ENCODE data around the gene RPL31.

Gene RPL31

GRCh38 chr2:100975521-100975785 lies 26.6 kb upstream of the RPL31 start:
- DNase-seq (ENCODE audit: low spot score): no peak

GRCh38 chr2:100976061-100976460 lies 26.0 kb upstream of the RPL31 start:
- no peak for DNase-seq (ENCODE audit: low spot score)

- DNase-seq (ENCODE audit: low spot score): no peak
These were observed 25.3 kb upstream of the RPL31 start for GRCh38 chr2:100976645-100977391.

GRCh38 chr2:100977511-100977910 lies 24.6 kb upstream of the RPL31 start:
- no peak for DNase-seq (ENCODE audit: low spot score)

GRCh38 chr2:100978582-100979191 lies 23.4 kb upstream of the RPL31 start:
- DNase-seq (ENCODE audit: low spot score): no peak

- no peak for DNase-seq (ENCODE audit: low spot score)
These were observed 22.0 kb upstream of the RPL31 start for GRCh38 chr2:100980046-100980445.

GRCh38 chr2:100981011-100981410 lies 21.1 kb upstream of the RPL31 start:
- no peak for DNase-seq (ENCODE audit: low spot score)

- DNase-seq (ENCODE audit: low spot score): no peak
These were observed 19.6 kb upstream of the RPL31 start for GRCh38 chr2:100982431-100982861.

- DNase-seq (ENCODE audit: low spot score): no peak
These were observed 18.9 kb upstream of the RPL31 start for GRCh38 chr2:100983201-100983600.

GRCh38 chr2:100983684-100984310 lies 18.3 kb upstream of the RPL31 start:
- DNase-seq (ENCODE audit: low spot score): no peak

GRCh38 chr2:100984892-100985307 lies 17.2 kb upstream of the RPL31 start:
- peak; percentile 79 for DNase-seq (ENCODE audit: low spot score)

- DNase-seq (ENCODE audit: low spot score): no peak
These were observed 15.9 kb upstream of the RPL31 start for GRCh38 chr2:100986157-100986556.

GRCh38 chr2:100987536-100987935 lies 14.6 kb upstream of the RPL31 start:
- DNase-seq (ENCODE audit: low spot score): no peak

GRCh38 chr2:100987974-100988373 lies 14.1 kb upstream of the RPL31 start:
- DNase-seq (ENCODE audit: low spot score): no peak

GRCh38 chr2:100988630-100989417 lies 13.3 kb upstream of the RPL31 start:
- DNase-seq (ENCODE audit: low spot score): no peak

GRCh38 chr2:100989666-100990065 lies 12.4 kb upstream of the RPL31 start:
- no peak for DNase-seq (ENCODE audit: low spot score)

GRCh38 chr2:100990166-100990565 lies 11.9 kb upstream of the RPL31 start:
- no peak for DNase-seq (ENCODE audit: low spot score)

GRCh38 chr2:100990650-100991403 lies 11.3 kb upstream of the RPL31 start:
- no peak for DNase-seq (ENCODE audit: low spot score)

GRCh38 chr2:100991404-100991773 lies 10.7 kb upstream of the RPL31 start:
- DNase-seq (ENCODE audit: low spot score): no peak

GRCh38 chr2:100992262-100992661 lies 9.8 kb upstream of the RPL31 start:
- DNase-seq (ENCODE audit: low spot score): no peak

GRCh38 chr2:100993294-100993693 lies 8.8 kb upstream of the RPL31 start:
- no peak for DNase-seq (ENCODE audit: low spot score)

All from D341Med (cell line).